ENCODE data around the gene KLK1.

KLK1 gene

GRCh38 chr19:50854636-50855410 is 31.2 kb upstream of the KLK1 start, which contains the start of gene KLK3:
Gene KLK3, plus strand, starts transcription at chr19:50854915. Its CDS starts 41 bp downstream, at chr19:50854956.
- no peak for DNase-seq (ENCODE audit: low spot score)
- TF ChIP-seq CTCF (IDR thresholded peaks at IDR 0.05; ENCODE audit: poor library complexity, severe bottlenecking) = no peak
- Histone ChIP-seq H3K27ac (ENCODE audit: poor library complexity, severe bottlenecking) (no peak within 1 kb of the TSS), H3K27me3 (ENCODE audit: insufficient read depth, poor library complexity, severe bottlenecking) (no peaks in the 10 kb centered on the region), H3K9me3 (ENCODE audit: severe bottlenecking) (no peaks in the 10 kb centered on the region), H3K4me1 (ENCODE audit: insufficient read depth, poor library complexity, severe bottlenecking) (no peaks in the 10 kb centered on the region), H3K36me3 (ENCODE audit: low read depth) (no peaks in the 10 kb centered on the region), H3K4me3 (ENCODE audit: severe bottlenecking) (no peak within 1 kb of the TSS)
- no peak for ATAC-seq (ENCODE audit: low read depth)

- no peak for DNase-seq (ENCODE audit: low spot score)
- Histone ChIP-seq H3K9me3 (ENCODE audit: severe bottlenecking) (no peaks in the 10 kb centered on the region), H3K4me1 (ENCODE audit: insufficient read depth, poor library complexity, severe bottlenecking) (no peaks in the 10 kb centered on the region), H3K27me3 (ENCODE audit: insufficient read depth, poor library complexity, severe bottlenecking) (peaks cover 3% of the 10 kb centered on the region), H3K36me3 (ENCODE audit: low read depth) (no peaks in the 10 kb centered on the region), H3K4me3 (ENCODE audit: severe bottlenecking) (no peak overlapping the region), H3K27ac (ENCODE audit: poor library complexity, severe bottlenecking) (no peak overlapping the region)
- no peak for ATAC-seq (ENCODE audit: low read depth)
- TF ChIP-seq CTCF (IDR thresholded peaks at IDR 0.05; ENCODE audit: poor library complexity, severe bottlenecking) = no peak
Measured at GRCh38 chr19:50851620-50852019, 28.0 kb upstream of the KLK1 start.

GRCh38 chr19:50850738-50851137 is 27.2 kb upstream of the KLK1 start:
- Histone ChIP-seq H3K4me3 (ENCODE audit: severe bottlenecking) (no peak overlapping the region), H3K9me3 (ENCODE audit: severe bottlenecking) (no peaks in the 10 kb centered on the region), H3K4me1 (ENCODE audit: insufficient read depth, poor library complexity, severe bottlenecking) (no peaks in the 10 kb centered on the region), H3K27me3 (ENCODE audit: insufficient read depth, poor library complexity, severe bottlenecking) (peaks cover 5% of the 10 kb centered on the region), H3K27ac (ENCODE audit: poor library complexity, severe bottlenecking) (no peak overlapping the region), H3K36me3 (ENCODE audit: low read depth) (no peaks in the 10 kb centered on the region)
- TF ChIP-seq CTCF (IDR thresholded peaks at IDR 0.05; ENCODE audit: poor library complexity, severe bottlenecking) = no peak
- ATAC-seq (ENCODE audit: low read depth) = no peak
- no peak for DNase-seq (ENCODE audit: low spot score)

GRCh38 chr19:50844296-50844935 is 20.8 kb upstream of the KLK1 start:
- no peaks in the 10 kb centered on the region for H3K36me3 ChIP-seq (ENCODE audit: low read depth)
- H3K4me1 ChIP-seq (ENCODE audit: insufficient read depth, poor library complexity, severe bottlenecking) = no peaks in the 10 kb centered on the region
- ATAC-seq (ENCODE audit: low read depth) (no peak), DNase-seq (ENCODE audit: low spot score) (no peak)
- H3K27me3 ChIP-seq (ENCODE audit: insufficient read depth, poor library complexity, severe bottlenecking) = peaks cover 9% of the 10 kb centered on the region
- no peak for TF ChIP-seq CTCF (IDR thresholded peaks at IDR 0.05; ENCODE audit: poor library complexity, severe bottlenecking)
- no peak overlapping the region for H3K27ac ChIP-seq (ENCODE audit: poor library complexity, severe bottlenecking)
- H3K4me3 ChIP-seq (ENCODE audit: severe bottlenecking) = no peak overlapping the region
- H3K9me3 ChIP-seq (ENCODE audit: severe bottlenecking) = no peaks in the 10 kb centered on the region

All from RWPE2 (cell line).